DOHH2 (cell line): ENCODE data around the gene MUC12.

ENCODE experiments used
- EZH2phosphoT487 ChIP-seq: fragments of 200-600 bp; sonication (generic); IDR thresholded peaks from 2 replicates; pipeline ENCODE4 v1.6.1; 2017; ENCODE audit warnings: borderline replicate concordance, mild to moderate bottlenecking, antibody characterized with exemption, low read length, moderate library complexity, mixed read lengths
- TF ChIP-seq, protein P1 (sequence below): fragments of 200-600 bp; sonication (generic); IDR thresholded peaks from one replicate; pipeline ENCODE4 v1.5.1; 2014; ENCODE audit warnings: antibody characterized with exemption, mild to moderate bottlenecking, low read depth, low read length; ENCODE audit not compliant: poor library complexity, severe bottlenecking

DNA sequence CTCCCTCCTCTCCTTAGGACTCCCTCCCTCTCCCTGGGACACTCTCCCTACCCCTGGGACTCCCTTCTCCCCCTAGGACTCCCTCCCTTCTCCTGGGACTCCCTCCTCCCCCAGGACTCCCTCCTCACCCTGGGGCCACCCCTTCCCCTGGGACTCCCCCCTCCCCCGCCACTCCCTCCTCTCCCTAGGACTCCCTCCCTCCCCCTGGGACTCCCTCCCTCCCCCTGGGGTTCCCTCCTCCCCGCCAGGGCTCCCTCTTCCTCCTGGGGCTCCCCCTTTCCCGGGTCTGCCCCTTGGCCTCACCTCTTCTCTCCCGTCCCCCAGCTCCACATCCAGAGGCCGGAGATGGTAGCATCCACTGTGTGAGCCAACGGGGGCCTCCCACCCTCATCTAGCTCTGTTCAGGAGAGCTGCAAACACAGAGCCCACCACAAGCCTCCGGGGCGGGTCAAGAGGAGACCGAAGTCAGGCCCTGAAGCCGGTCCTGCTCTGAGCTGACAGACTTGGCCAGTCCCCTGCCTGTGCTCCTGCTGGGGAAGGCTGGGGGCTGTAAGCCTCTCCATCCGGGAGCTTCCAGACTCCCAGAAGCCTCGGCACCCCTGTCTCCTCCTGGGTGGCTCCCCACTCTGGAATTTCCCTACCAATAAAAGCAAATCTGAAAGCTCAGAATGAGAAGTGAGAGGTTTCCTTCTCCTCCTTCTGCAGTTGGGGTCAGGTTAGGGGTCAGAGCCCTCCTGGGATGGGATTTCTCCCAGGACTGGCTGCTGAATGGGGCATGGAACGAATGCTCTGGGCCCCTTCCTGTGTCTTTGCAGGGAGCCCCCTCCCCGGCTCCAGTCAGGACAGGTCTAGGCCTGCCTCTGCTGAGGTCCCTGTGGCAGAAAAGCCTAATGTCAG lies 49.2 kb downstream of the MUC12 start:
- TF ChIP-seq, protein P1, sequence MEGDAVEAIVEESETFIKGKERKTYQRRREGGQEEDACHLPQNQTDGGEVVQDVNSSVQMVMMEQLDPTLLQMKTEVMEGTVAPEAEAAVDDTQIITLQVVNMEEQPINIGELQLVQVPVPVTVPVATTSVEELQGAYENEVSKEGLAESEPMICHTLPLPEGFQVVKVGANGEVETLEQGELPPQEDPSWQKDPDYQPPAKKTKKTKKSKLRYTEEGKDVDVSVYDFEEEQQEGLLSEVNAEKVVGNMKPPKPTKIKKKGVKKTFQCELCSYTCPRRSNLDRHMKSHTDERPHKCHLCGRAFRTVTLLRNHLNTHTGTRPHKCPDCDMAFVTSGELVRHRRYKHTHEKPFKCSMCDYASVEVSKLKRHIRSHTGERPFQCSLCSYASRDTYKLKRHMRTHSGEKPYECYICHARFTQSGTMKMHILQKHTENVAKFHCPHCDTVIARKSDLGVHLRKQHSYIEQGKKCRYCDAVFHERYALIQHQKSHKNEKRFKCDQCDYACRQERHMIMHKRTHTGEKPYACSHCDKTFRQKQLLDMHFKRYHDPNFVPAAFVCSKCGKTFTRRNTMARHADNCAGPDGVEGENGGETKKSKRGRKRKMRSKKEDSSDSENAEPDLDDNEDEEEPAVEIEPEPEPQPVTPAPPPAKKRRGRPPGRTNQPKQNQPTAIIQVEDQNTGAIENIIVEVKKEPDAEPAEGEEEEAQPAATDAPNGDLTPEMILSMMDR: no peak
- TF ChIP-seq EZH2phosphoT487: no peak
